ENCODE measurements around the gene KDF1. TPM values are rescaled to one million over a fixed set of nuclear protein-coding genes. Genes with fewer than 3 reads are reported as not detected.

Gene KDF1
- total and polyA plus RNA-seq, 2 of the 13 experiments (the other 11 are each of a cell fraction or from before 2014, with no cell fraction given), result 1.9 to 4.9 TPM

DNA sequence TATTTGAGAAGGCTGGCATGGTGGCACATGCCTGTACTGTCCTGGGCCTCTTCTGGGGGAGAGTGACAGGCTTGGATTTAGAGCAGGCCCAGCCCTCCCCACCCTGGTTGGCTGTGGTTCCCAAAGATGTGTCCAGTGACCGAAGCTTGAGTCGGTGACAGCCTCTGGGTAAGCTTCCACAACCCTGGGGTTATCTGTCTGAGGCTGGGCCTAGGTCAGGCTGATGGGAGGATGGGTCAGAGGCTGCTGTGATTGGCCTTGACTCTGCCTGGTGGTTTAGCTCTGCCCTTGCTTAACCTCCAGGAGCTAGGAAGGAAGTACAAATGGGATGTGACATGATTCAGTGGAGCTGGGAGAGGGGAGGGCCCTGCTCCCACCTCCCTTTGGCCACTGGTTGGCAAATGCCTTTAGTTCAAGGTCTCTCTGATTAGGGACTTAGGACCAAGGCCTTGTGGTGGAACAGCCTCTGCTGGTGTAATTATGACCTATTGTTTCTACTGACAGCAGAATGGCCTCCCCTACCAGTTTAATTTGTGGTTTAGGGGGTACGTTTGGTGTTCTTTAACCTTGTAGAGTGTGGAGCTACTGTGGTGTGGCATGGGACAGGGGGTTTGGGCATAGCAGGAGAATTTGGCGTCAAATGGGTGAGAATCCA is 22.1 kb downstream of the KDF1 start (continued):
- TF ChIP-seq, protein P1, sequence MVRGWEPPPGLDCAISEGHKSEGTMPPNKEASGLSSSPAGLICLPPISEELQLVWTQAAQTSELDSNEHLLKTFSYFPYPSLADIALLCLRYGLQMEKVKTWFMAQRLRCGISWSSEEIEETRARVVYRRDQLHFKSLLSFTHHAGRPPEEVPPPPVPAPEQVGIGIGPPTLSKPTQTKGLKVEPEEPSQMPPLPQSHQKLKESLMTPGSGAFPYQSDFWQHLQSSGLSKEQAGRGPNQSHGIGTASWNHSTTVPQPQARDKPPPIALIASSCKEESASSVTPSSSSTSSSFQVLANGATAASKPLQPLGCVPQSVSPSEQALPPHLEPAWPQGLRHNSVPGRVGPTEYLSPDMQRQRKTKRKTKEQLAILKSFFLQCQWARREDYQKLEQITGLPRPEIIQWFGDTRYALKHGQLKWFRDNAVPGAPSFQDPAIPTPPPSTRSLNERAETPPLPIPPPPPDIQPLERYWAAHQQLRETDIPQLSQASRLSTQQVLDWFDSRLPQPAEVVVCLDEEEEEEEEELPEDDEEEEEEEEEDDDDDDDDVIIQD (CRISPR knock-in tag; IDR thresholded peaks at IDR 0.05; ENCODE audit: low read depth), result peak; percentile 88
- TF ChIP-seq NFE2L2 (IDR thresholded peaks at IDR 0.05; ENCODE audit: low read length) (no peak), RXRA (CRISPR knock-in tag; IDR thresholded peaks at IDR 0.05) (peak; percentile 99), ELF3 (CRISPR knock-in tag; IDR thresholded peaks at IDR 0.05) (peak; percentile 93), ZNF572 (CRISPR knock-in tag; IDR thresholded peaks at IDR 0.05) (no peak; the same call in 1 of the 2 replicates), ZSCAN29 (CRISPR knock-in tag; conservative IDR thresholded peaks at IDR 0.05) (0 out of 2 replicates have a peak, but pooled peaks have one; percentile 52), ZNF20 (CRISPR knock-in tag; IDR thresholded peaks at IDR 0.05) (no peak), ZKSCAN5 (CRISPR knock-in tag; IDR thresholded peaks at IDR 0.05) (no peak), ZNF816 (CRISPR knock-in tag; IDR thresholded peaks at IDR 0.05; ENCODE audit: borderline replicate concordance) (no peak; the same call in 1 of the 2 replicates), GATA4 (IDR thresholded peaks at IDR 0.05; ENCODE audit: borderline replicate concordance, low read depth) (peak; percentile 74), ZC3H4 (CRISPR knock-in tag; IDR thresholded peaks at IDR 0.05; ENCODE audit: borderline replicate concordance) (no peak), MED1 (CRISPR knock-in tag; IDR thresholded peaks at IDR 0.05) (peak; percentile 99), HIVEP1 (CRISPR knock-in tag; IDR thresholded peaks at IDR 0.05) (no peak; the same call in 1 of the 2 replicates), TBX3 (IDR thresholded peaks at IDR 0.05; ENCODE audit: borderline replicate concordance) (no peak), BRCA1 (CRISPR knock-in tag; IDR thresholded peaks at IDR 0.05) (no peak)
- TF ChIP-seq, protein P2, sequence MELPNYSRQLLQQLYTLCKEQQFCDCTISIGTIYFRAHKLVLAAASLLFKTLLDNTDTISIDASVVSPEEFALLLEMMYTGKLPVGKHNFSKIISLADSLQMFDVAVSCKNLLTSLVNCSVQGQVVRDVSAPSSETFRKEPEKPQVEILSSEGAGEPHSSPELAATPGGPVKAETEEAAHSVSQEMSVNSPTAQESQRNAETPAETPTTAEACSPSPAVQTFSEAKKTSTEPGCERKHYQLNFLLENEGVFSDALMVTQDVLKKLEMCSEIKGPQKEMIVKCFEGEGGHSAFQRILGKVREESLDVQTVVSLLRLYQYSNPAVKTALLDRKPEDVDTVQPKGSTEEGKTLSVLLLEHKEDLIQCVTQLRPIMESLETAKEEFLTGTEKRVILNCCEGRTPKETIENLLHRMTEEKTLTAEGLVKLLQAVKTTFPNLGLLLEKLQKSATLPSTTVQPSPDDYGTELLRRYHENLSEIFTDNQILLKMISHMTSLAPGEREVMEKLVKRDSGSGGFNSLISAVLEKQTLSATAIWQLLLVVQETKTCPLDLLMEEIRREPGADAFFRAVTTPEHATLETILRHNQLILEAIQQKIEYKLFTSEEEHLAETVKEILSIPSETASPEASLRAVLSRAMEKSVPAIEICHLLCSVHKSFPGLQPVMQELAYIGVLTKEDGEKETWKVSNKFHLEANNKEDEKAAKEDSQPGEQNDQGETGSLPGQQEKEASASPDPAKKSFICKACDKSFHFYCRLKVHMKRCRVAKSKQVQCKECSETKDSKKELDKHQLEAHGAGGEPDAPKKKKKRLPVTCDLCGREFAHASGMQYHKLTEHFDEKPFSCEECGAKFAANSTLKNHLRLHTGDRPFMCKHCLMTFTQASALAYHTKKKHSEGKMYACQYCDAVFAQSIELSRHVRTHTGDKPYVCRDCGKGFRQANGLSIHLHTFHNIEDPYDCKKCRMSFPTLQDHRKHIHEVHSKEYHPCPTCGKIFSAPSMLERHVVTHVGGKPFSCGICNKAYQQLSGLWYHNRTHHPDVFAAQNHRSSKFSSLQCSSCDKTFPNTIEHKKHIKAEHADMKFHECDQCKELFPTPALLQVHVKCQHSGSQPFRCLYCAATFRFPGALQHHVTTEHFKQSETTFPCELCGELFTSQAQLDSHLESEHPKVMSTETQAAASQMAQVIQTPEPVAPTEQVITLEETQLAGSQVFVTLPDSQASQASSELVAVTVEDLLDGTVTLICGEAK (IDR thresholded peaks at IDR 0.05), result no peak
- TF ChIP-seq, protein P2 (CRISPR knock-in tag; IDR thresholded peaks at IDR 0.05), result peak; percentile 48; the same call in 1 of the 2 replicates
- TF ChIP-seq, protein P3, sequence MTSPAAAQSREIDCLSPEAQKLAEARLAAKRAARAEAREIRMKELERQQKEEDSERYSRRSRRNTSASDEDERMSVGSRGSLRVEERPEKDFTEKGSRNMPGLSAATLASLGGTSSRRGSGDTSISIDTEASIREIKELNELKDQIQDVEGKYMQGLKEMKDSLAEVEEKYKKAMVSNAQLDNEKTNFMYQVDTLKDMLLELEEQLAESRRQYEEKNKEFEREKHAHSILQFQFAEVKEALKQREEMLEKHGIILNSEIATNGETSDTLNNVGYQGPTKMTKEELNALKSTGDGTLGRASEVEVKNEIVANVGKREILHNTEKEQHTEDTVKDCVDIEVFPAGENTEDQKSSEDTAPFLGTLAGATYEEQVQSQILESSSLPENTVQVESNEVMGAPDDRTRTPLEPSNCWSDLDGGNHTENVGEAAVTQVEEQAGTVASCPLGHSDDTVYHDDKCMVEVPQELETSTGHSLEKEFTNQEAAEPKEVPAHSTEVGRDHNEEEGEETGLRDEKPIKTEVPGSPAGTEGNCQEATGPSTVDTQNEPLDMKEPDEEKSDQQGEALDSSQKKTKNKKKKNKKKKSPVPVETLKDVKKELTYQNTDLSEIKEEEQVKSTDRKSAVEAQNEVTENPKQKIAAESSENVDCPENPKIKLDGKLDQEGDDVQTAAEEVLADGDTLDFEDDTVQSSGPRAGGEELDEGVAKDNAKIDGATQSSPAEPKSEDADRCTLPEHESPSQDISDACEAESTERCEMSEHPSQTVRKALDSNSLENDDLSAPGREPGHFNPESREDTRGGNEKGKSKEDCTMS (CRISPR knock-in tag; conservative IDR thresholded peaks at IDR 0.05), result no peak
